ENCODE data around the gene MLN.
A peak's percentile ranks its signal among the peaks of the same experiment; 100 is the strongest.

MLN gene

GRCh38 chr6:33800248-33800969, 3.4 kb downstream of the MLN start:
- H3K9me3 ChIP-seq (ENCODE audit: insufficient read depth, low read length), result no peaks in the 10 kb centered on the region
- H3K36me3 ChIP-seq (ENCODE audit: insufficient read depth, insufficient read length, low read length), result no peaks in the 10 kb centered on the region
- H3K9ac ChIP-seq (ENCODE audit: insufficient read length, low read depth), result no peak overlapping the region
- no peaks in the 10 kb centered on the region for H3K27me3 ChIP-seq (ENCODE audit: insufficient read depth, insufficient read length)
- H3K4me3 ChIP-seq (ENCODE audit: insufficient read length, low read depth), result no peak overlapping the region
- TF ChIP-seq ZNF274 (IDR thresholded peaks at IDR 0.05; ENCODE audit: low read depth, low read length), result no peak
- no peak for TF ChIP-seq YY1 (IDR thresholded peaks at IDR 0.05; ENCODE audit: insufficient read depth, insufficient read length)
- TF ChIP-seq SUZ12 (IDR thresholded peaks at IDR 0.05; ENCODE audit: extremely low read depth, insufficient read depth, insufficient read length), result no peak
- peaks cover 35% of the 10 kb centered on the region for H3K4me1 ChIP-seq (ENCODE audit: insufficient read depth, insufficient read length)
- no peak for DNase-seq (ENCODE audit: low read depth, low spot score)

DNA sequence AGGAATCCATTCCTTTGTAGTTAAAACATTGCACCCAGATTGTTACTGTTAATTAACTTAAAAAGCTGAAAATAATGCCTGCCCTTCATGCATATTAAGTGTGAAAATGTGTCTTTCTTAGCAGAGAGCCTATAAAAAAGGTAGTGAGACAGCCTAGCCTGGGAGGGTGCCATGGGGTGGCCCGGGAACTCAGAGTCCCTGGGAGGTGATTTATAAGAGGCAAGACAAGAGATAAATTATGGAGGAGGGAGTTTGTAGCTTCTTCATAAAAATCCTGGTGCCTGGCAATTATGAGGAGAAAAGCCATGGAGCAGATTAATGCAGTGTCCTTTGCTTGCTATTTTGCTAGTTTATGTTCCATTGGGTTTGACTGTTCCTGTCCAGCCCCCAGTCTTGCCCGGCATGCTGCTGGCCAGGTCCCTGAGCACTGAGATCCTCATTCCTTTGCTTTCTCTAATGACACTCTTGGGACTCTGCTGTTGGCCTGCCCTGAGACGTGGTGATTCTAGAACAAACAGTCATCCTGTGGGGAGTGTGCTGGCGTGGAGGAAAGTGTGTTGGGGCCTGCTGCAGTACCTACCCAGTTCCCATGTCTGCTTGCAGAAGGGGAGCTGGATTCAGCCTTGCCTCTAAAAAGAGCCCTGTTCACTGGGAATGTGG, 4.2 kb downstream of the MLN start:
- no peaks in the 10 kb centered on the region for H3K36me3 ChIP-seq (ENCODE audit: insufficient read depth, insufficient read length, low read length)
- no peak overlapping the region for H3K4me3 ChIP-seq (ENCODE audit: insufficient read length, low read depth)
- H3K27me3 ChIP-seq (ENCODE audit: insufficient read depth, insufficient read length), result no peaks in the 10 kb centered on the region
- H3K9ac ChIP-seq (ENCODE audit: insufficient read length, low read depth), result no peak overlapping the region
- DNase-seq (ENCODE audit: low read depth, low spot score), result no peak
- H3K4me1 ChIP-seq (ENCODE audit: insufficient read depth, insufficient read length), result peaks cover 38% of the 10 kb centered on the region
- TF ChIP-seq YY1 (IDR thresholded peaks at IDR 0.05; ENCODE audit: insufficient read depth, insufficient read length) (no peak), ZNF274 (IDR thresholded peaks at IDR 0.05; ENCODE audit: low read depth, low read length) (no peak), SUZ12 (IDR thresholded peaks at IDR 0.05; ENCODE audit: extremely low read depth, insufficient read depth, insufficient read length) (no peak)
- no peaks in the 10 kb centered on the region for H3K9me3 ChIP-seq (ENCODE audit: insufficient read depth, low read length)

GRCh38 chr6:33798343-33798848, 5.4 kb downstream of the MLN start:
- H3K27me3 ChIP-seq (ENCODE audit: insufficient read depth, insufficient read length), result no peaks in the 10 kb centered on the region
- DNase-seq (ENCODE audit: low read depth, low spot score), result no peak
- H3K36me3 ChIP-seq (ENCODE audit: insufficient read depth, insufficient read length, low read length), result no peaks in the 10 kb centered on the region
- peak overlapping the region; percentile 53 for H3K9ac ChIP-seq (ENCODE audit: insufficient read length, low read depth)
- TF ChIP-seq ZNF274 (IDR thresholded peaks at IDR 0.05; ENCODE audit: low read depth, low read length) (no peak), YY1 (IDR thresholded peaks at IDR 0.05; ENCODE audit: insufficient read depth, insufficient read length) (no peak)
- no peak overlapping the region for H3K4me3 ChIP-seq (ENCODE audit: insufficient read length, low read depth)
- peaks cover 42% of the 10 kb centered on the region for H3K4me1 ChIP-seq (ENCODE audit: insufficient read depth, insufficient read length)
- H3K9me3 ChIP-seq (ENCODE audit: insufficient read depth, low read length), result no peaks in the 10 kb centered on the region

DNA sequence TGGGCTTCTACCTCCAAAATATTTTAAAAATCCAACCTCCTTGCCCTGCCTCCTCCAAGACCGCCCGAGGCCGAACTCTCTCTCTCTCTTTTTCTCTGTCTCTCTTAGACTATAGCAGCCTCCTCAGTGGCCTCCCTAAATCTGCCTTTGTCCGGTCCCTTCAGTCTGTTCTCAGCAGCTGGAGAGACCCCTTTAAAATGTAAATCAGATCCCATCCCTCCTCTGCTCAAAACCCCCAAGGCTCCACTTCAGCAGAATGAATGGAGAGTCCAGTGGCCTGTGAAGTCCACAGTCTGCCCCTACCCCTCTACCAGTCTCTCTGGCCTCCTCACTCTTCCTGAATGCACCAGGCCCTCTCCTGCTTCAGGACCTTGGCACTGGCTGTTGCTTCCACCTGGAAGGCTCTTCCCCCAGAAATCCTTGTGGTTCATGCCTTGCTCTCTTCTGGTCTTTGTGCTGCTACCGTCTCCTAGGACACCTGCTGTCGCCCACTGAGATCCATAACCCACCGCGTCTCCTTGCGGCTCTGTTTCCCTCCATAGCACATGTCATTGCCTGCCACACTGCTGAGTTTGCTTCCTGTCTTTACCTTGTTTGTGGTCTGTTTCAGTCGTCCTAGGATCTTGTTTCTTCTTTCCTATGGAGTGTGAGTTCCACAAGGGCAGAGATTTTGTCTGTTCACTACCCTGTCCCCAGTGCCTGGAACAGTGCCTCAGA, 6.0 kb downstream of the MLN start:
- TF ChIP-seq SUZ12 (IDR thresholded peaks at IDR 0.05; ENCODE audit: extremely low read depth, insufficient read depth, insufficient read length), result no peak
- H3K4me3 ChIP-seq (ENCODE audit: insufficient read length, low read depth), result no peak overlapping the region
- H3K9ac ChIP-seq (ENCODE audit: insufficient read length, low read depth), result peak overlapping the region; percentile 53
- H3K9me3 ChIP-seq (ENCODE audit: insufficient read depth, low read length), result no peaks in the 10 kb centered on the region
- no peaks in the 10 kb centered on the region for H3K36me3 ChIP-seq (ENCODE audit: insufficient read depth, insufficient read length, low read length)
- H3K27me3 ChIP-seq (ENCODE audit: insufficient read depth, insufficient read length), result no peaks in the 10 kb centered on the region
- DNase-seq (ENCODE audit: low read depth, low spot score), result no peak
- H3K4me1 ChIP-seq (ENCODE audit: insufficient read depth, insufficient read length), result peaks cover 42% of the 10 kb centered on the region

DNA sequence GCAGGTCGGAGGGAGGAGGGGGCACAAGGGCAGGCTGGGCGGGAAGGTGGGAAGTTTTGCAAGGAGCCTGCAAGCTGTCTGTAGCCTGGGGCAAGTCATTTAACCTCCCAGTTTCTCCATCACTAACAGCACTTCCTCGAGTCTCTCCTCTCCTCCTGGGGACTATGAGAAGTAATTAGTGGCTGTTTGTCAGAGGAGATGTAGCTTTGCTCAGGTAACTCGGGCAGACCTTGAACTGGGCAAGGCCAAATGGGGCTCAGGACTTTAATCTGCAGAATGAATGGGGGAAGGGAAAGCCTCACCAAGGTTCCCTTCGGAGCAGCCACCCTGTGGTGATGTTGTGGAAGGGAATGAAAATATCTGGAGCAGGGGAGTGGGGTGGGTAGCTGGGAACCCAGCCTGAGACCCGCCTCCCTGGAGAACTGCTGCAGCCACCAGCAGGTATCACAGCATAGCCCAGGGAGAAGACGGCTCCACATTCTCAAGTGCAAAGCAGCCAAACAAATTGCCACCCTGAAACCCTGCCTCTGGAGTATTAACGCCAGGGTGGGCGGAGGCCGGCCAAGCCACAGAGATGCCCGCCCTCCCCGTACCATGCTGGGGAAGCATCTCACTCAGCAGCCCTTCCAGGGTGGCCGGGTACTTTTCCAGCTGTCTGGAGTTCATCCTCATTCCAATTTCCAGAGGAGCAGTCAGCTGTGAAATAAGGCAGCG, 8.7 kb downstream of the MLN start:
- Histone ChIP-seq H3K4me1 (ENCODE audit: insufficient read depth, insufficient read length) (peaks cover 38% of the 10 kb centered on the region), H3K9me3 (ENCODE audit: insufficient read depth, low read length) (no peaks in the 10 kb centered on the region), H3K4me3 (ENCODE audit: insufficient read length, low read depth) (no peak overlapping the region), H3K9ac (ENCODE audit: insufficient read length, low read depth) (peak overlapping the region; percentile 68), H3K36me3 (ENCODE audit: insufficient read depth, insufficient read length, low read length) (no peaks in the 10 kb centered on the region), H3K27me3 (ENCODE audit: insufficient read depth, insufficient read length) (no peaks in the 10 kb centered on the region)
- TF ChIP-seq ZNF274 (IDR thresholded peaks at IDR 0.05; ENCODE audit: low read depth, low read length), result no peak
- no peak for TF ChIP-seq YY1 (IDR thresholded peaks at IDR 0.05; ENCODE audit: insufficient read depth, insufficient read length)
- TF ChIP-seq SUZ12 (IDR thresholded peaks at IDR 0.05; ENCODE audit: extremely low read depth, insufficient read depth, insufficient read length), result no peak
- DNase-seq (ENCODE audit: low read depth, low spot score), result no peak

DNA sequence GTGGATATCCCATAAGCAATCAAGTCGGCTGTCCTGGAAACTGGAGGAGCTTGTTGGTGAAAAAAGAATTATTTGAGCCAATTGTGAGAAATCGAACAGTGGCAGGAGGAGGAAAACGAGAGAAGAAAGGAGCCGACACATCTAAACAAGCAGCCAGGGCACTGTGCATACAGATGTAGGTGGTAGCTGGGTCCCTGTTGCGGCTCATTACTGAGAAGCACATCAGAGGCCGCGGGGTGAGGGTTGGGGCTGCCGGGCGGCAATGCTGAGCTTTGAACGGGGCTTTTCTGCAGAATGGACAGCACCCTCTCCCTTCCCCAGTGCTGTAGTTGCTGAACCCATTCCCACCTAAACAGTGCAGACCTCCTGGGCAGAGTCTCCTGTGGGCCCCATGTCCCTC, 10.8 kb downstream of the MLN start:
- H3K4me1 ChIP-seq (ENCODE audit: insufficient read depth, insufficient read length), result peaks cover 35% of the 10 kb centered on the region
- no peaks in the 10 kb centered on the region for H3K9me3 ChIP-seq (ENCODE audit: insufficient read depth, low read length)
- H3K9ac ChIP-seq (ENCODE audit: insufficient read length, low read depth), result peak overlapping the region; percentile 11
- no peak for DNase-seq (ENCODE audit: low read depth, low spot score)
- H3K27me3 ChIP-seq (ENCODE audit: insufficient read depth, insufficient read length), result no peaks in the 10 kb centered on the region
- TF ChIP-seq SUZ12 (IDR thresholded peaks at IDR 0.05; ENCODE audit: extremely low read depth, insufficient read depth, insufficient read length), result no peak
- H3K36me3 ChIP-seq (ENCODE audit: insufficient read depth, insufficient read length, low read length), result no peaks in the 10 kb centered on the region
- no peak overlapping the region for H3K4me3 ChIP-seq (ENCODE audit: insufficient read length, low read depth)

DNA sequence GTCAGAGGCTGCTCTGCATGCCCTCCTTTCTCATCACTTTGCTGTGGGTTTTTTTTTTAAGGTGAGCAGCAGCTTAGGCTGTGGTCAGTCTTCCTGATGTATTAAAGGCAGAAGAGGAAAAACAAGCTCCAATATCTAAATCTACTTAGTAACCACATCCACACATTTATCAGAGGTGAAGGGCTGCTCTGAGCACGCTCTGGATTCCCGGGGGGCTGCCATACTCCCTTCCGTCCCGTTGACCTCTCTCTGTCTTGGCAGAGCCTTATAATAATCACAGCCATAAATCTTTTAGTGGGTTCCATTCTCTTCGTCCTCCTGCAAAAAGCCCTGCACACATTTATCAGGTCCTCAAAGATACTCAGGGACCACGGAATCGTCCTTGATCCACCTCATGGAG, 12.2 kb downstream of the MLN start:
- TF ChIP-seq ZNF274 (IDR thresholded peaks at IDR 0.05; ENCODE audit: low read depth, low read length) (no peak), SUZ12 (IDR thresholded peaks at IDR 0.05; ENCODE audit: extremely low read depth, insufficient read depth, insufficient read length) (no peak), YY1 (IDR thresholded peaks at IDR 0.05; ENCODE audit: insufficient read depth, insufficient read length) (no peak)
- no peaks in the 10 kb centered on the region for H3K27me3 ChIP-seq (ENCODE audit: insufficient read depth, insufficient read length)
- peaks cover 26% of the 10 kb centered on the region for H3K4me1 ChIP-seq (ENCODE audit: insufficient read depth, insufficient read length)
- H3K36me3 ChIP-seq (ENCODE audit: insufficient read depth, insufficient read length, low read length), result peaks cover 9% of the 10 kb centered on the region
- no peak overlapping the region for H3K4me3 ChIP-seq (ENCODE audit: insufficient read length, low read depth)
- H3K9me3 ChIP-seq (ENCODE audit: insufficient read depth, low read length), result no peaks in the 10 kb centered on the region
- DNase-seq (ENCODE audit: low read depth, low spot score), result no peak
- no peak overlapping the region for H3K9ac ChIP-seq (ENCODE audit: insufficient read length, low read depth)
